GM11168 (cell line): ENCODE measurements around the gene NWD2.

Experiments
- in situ Hi-C: fragments of 300-500 bp; cut with MboI; formaldehyde crosslinking; loops from one replicate; pipeline ENCODE4 v1.12.0; 2022; ENCODE audit warnings: low sequenced_read_pairs; ENCODE audit not compliant: unreplicated experiment

NWD2 gene

DNA sequence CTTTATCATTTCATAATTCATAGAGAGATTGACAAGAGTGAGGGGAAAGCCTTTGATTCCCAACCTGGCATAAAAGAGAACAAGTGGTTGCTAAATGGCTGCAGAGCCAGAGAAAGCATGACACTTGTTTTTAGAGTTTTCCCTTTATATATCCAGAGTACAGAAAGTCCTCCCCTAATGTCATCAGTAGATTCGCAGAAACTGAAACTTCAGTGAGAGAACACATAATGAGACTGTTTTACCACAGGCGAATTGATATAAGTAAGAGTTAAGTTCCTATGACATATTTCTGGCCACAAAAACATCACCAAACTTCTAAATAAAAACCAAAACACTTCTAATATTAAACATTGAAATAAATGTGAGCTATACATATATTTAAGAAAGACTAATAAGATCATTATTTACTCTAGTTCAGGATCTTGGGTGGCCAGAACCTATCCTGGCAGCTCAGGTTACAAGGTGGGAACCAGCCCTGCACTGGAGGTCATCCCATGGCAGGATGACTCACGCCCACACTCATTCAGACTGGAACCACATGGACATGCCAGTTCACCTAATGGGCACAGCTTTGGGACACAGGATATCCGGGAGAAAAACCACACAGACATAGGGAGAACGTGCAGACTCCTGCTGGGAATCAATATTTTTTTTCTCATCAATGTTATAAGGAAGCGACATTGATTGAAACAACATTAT, 35.5 kb downstream of the NWD2 start:
- in situ Hi-C loops: no loop called here

DNA sequence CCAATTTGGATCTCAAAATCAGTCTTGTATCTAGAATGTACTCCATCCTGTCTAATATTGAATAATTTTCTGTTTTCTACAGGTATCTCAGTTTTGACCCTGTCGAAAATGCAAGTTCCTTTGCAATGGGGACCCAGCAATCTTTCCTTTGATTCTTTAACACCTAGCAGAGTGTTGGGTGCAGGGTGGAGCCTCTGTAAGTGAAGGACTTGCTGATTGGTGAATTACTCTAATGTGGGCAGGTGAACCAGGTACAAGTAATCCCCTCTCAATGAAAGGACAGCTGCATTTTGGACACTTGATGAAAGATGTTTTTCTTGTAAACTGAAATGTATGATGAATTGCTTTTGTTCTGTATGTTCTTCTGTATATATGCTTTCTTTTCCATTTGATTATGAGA, 54.9 kb downstream of the NWD2 start:
- in situ Hi-C loops: no loop called here

DNA sequence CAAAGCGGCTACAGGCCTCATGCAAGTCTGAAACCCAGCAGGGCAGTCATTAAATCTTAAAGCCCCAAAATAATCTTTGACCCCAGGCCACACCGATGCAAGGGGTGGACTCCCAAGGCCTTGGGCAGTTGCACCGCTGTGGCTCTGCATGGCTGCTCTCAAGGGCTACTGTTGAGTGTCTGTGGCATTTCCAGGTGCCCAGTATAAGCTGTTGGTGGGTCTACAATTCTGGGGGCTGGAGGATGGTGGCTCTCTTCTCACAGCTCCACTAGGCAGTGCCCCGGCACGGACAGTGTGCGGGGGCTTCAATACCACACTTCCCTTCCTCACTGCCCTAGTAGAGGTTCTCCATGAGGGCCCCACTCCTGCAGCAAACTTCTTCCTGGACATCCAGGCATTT, 60.1 kb downstream of the NWD2 start:
- in situ Hi-C loops: no loop called here

DNA sequence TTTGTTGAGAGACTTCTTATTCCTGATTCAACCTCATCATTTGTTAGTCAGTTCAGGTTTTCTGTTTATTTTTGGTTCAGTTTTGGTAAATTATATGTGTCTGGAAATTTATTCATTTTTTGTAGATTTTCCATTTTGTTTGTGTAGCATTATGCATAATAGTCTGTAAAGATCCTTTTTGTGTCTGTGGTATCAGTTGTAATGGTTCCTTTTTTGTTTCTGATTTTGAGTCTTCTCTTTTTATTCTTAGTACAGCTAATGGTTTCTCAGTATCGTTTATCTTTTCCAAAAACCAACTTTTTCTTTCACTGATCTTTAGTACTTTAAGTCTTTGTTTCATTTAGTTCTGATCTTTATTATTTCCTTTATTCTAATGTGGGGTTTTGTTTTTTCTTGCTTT, 61.4 kb downstream of the NWD2 start:
- in situ Hi-C loops: no loop called here

DNA sequence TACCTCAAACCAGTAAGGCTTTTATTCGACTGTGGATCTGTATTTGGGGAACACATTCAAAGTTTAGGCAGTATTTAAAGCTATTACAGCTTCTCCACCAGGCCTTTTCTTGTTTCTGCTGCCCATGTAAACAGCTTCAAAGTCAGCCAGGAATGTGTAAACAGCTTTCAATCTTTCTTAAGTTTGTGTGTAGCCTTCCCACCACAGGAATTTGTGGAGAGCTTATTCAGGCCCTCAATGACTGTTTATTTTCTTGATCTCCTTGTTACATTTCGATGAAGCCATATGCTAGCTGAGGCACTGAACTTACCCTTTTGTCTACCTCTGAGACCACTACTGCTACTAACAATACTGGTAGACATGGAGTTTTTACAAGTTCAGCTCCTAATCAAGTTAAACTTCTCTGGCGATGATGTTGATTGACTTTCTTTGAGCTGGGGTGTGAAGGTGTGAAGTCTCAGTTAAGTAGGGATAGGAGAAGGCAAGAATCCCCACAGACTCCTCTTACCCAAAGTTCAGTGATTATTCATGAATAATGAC, 72.6 kb downstream of the NWD2 start:
- in situ Hi-C loops: no loop called here

DNA sequence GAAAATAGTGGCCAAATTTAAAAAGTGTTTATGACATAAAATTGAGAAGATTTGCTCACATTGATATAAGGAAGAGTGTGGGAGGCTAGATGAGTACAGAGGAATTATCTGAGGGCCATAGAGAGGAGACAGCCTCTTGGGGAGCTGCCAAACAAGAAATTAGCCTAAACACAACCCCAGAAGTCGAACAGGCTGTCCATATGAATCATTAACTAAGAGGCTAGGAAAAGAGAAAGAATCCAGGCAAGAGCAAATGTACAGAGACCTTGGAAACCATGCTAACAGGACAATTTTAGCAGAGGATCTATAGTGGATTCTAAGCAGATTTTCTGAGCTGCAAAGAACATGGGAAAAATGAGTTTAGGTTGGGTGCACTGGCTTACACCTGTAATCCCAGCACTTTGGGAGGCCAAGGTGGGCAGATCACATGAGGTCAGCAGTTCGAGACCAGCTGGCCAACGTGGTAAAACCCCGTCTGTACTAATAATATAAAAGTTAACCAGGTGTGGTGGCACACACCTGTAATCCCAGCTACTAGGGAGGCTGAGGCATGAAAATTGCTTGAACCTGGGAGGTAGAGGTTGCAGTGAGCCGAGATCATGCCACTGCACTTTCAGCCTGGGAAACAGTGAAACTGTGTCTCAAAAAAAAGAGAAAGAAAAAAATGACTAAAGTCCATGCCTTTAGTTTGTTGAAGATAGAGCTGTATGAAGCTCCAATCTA, 76.1 kb downstream of the NWD2 start:
- in situ Hi-C loops: no loop called here

DNA sequence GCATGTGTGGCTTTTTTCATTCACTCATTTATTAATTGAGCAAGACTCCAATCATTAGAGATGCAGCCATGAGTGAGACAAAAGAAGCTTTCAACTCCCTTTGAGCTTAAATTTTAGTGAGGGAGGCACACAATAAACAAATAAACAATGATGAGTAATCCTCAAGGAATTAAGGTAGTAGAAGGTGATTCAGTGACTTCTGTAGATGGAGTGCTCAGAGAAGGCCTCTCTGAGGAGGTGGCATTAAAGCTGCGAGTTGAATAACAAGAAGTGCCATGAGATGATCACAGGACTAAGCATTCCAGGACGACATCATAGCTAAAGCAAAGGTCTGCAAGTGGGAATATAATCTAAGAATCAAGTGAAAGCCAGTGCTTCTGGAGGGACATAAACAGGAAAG, 77.6 kb downstream of the NWD2 start:
- in situ Hi-C loops: no loop called here

DNA sequence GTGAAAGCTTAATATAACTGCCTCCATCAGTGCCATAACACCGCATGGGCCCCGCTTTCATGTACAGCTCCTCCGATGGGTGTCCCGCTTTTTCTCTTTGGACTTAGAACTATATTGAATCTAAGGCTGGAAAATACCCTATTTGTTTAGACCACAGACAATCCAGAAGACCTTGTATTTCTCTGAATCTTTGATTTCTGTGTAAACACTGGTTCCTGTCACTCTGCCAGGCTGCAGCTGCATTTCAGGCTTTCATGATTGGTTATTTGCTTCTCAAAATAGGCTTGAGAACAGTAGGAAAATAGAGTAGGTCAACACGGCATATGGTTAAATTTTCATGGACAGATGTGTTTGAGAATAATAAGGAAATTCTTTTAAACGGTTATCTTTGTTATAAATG, 80.0 kb downstream of the NWD2 start:
- in situ Hi-C loops: no loop called here

DNA sequence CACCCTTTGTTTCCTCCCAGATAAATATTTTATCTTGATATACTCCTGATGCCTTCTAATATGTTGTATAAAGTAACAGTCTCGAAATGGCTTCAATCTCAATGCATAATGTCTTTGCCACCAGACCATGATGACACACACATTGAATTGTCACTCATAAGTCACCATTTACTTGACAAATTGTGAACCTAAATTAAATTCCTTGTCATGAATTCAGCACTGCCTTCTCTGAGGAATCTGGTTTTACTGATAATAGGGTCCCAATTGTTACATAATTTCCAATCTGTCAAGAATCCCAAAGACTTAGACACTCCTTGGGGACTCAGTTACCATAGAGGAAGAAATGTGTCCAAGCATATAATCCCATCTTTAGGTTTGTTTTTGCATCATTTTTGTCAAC, 82.3 kb downstream of the NWD2 start:
- in situ Hi-C loops: no loop called here

DNA sequence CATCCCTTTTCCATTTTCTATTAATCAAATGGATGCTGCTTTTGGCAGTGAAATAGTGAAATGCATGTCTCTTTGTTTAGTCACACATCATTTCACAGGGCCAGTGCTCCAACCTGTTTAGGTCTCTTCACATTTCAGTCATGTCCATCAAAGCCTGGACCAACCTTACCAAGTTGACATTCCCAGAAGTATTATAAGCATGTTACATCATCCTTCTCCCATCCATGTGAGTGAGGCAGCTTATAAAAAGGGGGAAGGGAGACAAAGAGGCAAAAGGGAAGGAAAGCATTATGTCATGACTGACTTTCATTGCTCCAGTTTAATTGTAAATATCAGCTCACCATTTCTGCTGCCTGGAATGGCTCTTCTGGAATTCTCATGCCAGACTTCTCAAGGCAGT, 94.4 kb downstream of the NWD2 start:
- in situ Hi-C loops: no loop called here

DNA sequence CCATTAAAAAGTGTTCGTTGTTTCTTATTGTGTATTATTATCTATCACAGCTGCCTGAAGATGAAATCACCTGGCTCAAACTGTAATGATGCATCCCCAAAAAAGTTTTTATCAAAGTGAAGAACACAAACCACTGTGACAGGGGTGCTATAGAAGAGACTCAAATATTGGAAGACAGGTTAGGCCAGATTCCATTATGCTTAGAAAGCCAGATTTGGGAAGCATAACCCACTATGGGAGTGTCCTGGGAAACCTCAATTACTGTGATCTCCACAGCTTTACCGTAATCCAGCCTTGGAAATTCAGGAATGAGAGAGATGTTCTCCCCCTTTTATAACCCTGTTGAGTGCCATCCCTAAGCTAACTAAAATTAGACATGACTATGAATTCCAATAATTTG, 114.2 kb downstream of the NWD2 start:
- in situ Hi-C loops: no loop called here

DNA sequence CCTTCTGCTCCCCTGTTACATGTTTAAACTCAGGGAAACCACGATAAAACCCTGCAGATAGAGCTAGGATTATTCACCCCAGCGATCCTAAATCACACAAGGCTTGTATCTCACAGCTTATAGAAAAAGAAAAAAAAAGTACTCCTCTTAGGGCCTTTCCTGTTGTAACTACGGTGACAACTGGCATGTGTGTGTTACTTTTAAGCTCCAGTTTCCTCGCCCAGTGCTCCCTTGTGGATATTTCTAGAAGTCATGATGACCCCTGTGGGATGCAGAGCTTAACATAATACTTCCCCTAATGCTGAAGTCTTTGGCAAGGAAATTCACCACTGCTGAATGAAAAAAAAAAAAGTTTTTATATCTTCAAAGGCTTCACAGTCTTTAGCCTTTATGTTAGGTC, 114.7 kb downstream of the NWD2 start:
- in situ Hi-C loops: no loop called here

DNA sequence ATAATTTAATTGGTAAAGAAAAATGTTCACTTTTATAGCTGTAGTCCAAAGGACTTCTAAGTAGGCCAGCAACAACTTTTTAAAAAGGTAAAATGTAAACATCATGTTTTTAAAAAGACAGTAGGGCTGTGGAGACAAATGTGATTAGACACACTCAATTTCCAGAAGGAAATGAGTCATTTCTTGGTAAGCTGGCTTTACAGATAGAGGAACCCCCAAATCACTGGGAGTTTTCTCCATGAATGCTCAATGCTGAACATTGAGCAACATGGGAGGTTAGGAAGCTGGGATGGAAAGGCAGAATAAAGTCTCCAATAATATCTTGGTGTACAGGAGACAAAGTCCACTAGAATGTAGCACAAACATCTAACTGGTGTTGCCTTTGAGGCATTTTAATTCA, 121.3 kb downstream of the NWD2 start:
- in situ Hi-C loops: no loop called here

DNA sequence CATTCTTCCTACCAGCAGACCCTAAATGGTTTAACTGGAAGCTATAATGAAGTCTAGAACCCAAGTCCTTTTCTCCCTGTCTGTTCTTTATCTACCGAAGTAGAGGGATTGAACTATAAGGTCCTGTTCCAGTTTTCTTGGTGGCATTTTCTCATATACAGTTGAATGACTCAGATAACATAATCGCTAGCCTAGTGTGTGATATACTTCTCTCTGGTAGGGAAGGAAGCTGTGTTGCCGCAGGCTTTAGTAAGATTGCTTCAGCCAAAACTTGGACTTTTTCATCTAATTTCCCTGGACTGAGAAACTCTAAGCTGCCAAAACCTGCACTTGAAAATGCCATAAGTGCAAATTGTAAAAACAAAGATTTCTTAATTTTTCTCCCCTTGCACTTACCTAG, 123.4 kb downstream of the NWD2 start:
- in situ Hi-C loops: no loop called here

DNA sequence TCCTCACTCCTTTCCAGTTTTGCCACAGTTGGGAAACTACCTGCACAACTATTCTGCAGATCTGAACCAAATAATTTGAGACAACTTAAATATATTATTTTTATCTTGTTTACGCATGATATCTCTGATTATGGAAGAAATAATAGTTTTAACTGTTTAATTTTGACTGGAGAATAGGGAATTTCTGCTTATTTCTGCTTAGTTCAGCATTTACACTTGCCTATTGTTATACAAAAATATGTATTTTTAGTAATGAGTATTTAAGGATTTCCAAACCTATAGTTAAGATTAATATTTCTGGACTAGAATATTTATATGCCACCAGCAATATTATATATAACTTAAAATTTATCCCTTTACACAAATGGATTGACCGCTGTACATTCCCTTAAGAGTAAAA, 125.5 kb downstream of the NWD2 start:
- in situ Hi-C loops: no loop called here

DNA sequence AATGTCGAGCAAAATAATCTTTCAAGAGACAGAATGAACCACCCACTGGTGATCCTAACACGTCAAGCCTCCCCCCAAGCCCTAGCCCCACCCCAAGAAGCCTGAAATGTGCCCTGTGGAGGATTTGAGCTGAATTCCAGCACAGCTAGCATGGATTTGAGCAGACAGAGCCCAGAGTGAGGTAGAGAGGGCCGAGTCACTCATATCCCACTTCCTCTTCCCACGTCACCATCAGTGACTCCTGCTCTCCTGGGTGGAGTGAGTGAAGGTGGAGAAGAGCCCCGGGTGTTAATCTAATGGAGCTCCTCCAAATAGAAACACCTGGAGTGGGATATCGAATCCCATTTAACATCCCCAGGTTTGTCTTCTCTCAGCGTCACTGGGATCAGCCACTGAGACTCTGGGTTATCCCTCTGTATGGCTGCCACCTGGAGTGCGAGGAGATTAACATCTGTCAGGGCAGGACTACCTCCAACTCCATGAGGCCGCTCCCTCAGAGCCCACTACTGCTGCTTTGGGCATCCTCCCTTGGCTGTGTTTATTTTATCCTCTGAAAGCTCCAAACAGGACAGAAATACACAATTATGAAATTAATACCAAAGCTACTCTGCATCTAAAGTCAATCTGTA, 136.6 kb downstream of the NWD2 start:
- in situ Hi-C loops: loop anchor here (25.0 kb wide), 1 partner anchor 969 kb away; no protein-coding TSS in a partner anchor

DNA sequence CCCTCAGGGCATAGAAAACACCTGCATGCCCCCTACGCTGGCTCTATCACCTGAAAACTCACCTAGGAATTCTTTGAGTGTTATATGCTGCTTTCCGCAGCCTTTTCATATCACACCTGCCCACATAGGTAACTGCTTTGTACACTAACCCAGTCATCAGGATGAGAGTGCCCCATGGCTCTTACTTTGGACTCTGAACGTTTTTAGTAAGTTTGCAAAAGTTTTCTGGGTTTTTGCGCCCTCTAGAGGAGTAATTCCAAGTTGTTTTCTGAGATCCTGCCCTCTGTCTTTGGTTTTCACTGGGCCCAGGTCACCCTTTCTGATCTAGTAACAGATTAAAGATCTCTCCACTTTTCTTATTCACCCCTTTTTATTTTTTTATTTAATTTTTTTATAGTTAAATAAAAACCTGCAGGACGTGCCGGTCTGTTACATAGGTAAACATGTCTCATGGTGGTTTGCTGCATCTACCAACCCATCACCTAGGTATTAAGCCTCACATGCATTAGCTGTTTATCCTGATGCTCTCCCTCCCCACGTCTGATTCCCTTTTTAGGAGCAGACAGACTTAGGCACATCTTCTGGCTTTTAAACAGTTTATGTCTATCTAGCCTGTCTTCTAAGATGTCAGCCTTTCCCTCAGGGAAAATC, 139.2 kb downstream of the NWD2 start:
- in situ Hi-C loops: loop anchor here (25.0 kb wide), 1 partner anchor 971 kb away; no protein-coding TSS in a partner anchor

DNA sequence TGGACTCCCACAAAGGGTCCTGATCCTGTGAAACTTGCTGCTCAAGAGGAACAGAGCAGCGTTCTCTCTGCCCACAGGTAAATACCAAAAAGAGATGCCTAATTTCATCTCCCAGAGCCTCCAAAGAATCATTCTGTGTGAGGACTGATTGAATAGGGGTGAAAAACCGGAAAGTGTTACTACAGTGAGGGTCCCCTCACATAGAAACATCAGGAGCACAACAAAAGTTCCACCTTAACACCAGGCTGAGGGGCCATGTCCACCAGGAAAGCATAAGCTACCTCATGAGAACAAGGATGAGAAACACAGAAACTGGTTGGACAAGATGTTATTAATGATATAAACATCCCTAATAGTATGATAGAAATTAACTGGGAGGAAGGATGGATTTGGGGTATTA, 140.9 kb downstream of the NWD2 start:
- in situ Hi-C loops: loop anchor here (25.0 kb wide), 1 partner anchor 973 kb away; no protein-coding TSS in a partner anchor

DNA sequence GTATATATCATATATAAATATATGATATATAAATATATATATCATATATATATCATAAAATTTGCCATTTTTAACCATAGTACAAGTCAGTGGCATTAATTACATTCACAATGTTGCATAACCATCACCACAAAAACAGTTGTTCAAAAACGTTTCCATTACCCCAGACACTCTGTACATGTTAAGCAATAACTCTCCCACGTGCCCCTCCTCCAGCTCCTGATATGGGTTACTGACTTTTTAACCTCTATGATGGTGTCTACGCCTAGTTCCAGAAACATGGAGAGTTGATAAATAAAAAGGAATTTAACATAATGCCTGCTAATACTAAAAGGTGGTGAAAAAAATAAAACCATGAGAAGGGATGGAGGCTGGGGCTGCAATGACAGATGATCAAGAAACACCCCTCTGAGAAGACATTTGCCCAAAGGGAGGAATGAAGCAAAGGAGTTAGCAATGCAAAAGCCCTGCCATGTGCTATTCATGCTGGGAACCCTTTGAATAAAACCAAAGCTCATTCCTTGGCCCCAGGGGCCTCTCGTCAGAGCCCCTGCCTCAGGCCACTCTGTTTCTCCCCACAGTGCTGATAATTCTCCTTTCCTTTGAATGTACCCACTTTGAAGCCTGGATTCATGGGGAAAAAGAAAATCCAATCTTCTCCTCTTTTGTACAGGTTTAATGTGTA, 144.3 kb downstream of the NWD2 start:
- in situ Hi-C loops: loop anchor here (25.0 kb wide), 1 partner anchor 977 kb away; no protein-coding TSS in a partner anchor

DNA sequence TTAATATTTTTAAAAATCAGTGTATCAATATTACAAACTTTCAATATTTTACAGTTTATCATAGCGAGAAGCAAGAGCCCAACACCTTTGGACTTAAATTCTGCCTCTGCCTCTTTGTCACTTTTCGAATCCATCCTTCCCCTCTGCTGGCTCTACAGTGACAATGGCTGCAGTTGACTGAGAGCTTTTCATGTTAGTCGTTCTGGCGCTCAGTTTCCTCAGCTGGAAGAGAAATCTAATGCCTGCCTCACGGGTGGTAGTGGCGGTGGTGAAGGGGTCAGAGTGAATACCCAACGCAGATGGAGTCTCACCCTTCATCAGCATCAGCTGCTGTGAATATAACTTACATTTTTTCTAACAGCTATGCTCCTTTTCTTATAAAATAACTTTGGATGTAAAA, 144.8 kb downstream of the NWD2 start:
- in situ Hi-C loops: loop anchor here (25.0 kb wide), 1 partner anchor 977 kb away; no protein-coding TSS in a partner anchor
